Stimulated activated naive CD4-positive, alpha-beta T cell treated with Interleukin-2 at 50 U/mL for 16 hours (primary cell): ENCODE measurements around the gene MAST4.

ENCODE experiments used
- DNase-seq: peaks from one replicate; lab custom pipeline; 2025; lab: John Stamatoyannopoulos, UW

Gene MAST4

DNA sequence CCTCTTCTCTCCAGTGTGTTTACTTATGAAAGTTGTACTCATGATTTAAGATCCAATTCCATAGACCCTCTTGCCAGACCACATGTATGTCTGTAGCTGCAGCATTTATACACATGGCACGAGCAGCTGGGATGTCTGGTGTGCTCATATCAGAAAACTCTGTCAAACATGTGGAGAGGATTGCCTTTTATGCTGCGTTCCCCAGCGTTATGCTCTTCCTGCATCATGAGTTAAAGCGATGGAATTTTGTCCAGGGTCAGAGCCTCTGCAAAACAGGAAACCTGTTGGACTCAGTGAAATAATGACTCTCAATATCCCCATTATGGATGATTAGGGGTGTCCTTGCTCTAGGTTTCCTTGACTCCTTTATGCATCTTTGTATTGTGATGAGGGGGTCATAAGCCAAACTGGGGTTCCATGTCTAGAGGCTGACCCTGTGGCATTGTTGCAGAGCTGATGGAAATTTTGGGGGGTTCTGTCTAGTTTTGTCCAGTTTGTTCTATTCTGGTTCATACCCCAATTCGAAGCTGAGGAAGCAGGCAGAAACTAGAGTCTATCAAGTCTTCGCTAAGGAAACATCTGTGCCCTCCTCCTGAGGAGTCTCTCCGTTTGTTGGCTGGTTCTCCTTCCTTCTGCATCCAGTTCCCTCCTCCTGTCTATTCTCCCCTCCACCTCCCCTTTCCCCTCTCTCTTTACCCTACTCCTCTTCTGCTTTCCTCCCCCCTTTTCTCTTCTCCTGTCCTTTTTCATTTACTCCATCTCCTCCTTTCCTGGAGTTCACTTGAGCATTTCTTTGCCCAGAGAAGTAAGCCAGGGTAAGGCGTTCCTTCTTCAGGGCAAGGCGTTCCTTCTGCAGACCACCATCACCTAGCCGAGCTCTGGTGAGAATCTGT is 252.8 kb downstream of the MAST4 start:
- no peak for DNase-seq

DNA sequence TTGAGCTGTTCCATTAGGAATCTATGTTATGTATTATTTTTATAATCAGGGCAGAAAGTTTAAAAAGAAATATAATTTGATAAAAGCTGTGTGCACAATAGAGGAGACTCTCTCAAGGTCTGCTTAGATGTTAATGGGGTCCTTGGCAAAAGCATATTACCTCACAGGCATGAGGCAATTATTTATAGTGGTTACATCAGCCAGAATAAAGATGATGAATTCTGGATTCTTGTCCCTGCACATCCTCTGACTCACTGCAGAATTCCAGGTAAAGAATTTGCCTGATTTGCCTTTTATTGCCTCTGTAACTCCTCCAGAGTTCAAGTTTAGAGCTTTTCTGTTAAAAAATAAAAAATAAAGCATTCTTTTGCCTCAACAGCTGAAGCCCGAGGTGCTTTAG is 253.6 kb downstream of the MAST4 start:
- DNase-seq = no peak

GRCh38 chr5:66850354-66851075 is 254.3 kb downstream of the MAST4 start:
- DNase-seq = no peak

- no peak for DNase-seq
Measured at GRCh38 chr5:66851306-66851705, 255.1 kb downstream of the MAST4 start.

DNA sequence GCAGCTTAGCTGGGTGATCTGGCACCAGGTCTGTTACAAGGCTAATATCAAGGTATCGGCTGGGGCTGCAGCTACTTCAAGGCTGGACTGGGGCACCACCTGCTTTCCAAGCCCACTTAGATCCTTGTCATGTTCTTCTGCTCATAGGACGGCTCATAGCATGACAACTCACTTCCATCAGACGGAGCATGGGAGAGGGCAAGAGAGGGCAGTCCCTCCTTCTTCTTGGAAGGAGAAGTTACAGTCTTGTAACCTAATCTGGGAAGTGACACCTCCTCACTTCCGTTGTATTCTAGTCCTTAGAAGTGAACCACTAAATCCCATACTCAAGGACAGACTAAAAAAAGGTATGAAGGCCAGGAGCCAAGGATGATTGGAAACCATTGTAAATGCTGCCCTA is 258.2 kb downstream of the MAST4 start:
- DNase-seq = no peak

GRCh38 chr5:66856041-66856805 is 260.0 kb downstream of the MAST4 start:
- DNase-seq = no peak

- DNase-seq = no peak
Measured at GRCh38 chr5:66859526-66859925, 263.3 kb downstream of the MAST4 start.

GRCh38 chr5:66860199-66860975 is 264.2 kb downstream of the MAST4 start:
- DNase-seq = no peak

DNA sequence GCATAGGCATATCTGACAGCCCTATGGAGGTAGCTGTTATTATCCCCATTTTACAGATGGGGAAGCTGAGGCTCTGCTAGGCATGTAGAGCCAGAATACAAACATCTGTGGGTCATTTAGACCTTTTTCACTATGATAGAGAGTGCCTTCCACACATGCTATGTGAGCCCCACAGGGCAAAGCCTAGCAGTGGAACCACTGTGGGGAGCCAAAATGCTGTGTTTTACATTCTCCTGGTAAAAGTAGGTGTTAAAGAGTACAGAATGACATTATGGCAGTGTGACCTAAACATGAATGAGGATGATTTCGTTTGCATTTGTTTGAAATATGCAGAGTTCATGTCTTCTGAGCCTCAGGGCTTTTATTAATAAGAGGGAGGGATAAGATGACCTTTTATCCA is 265.2 kb downstream of the MAST4 start:
- DNase-seq = no peak

DNA sequence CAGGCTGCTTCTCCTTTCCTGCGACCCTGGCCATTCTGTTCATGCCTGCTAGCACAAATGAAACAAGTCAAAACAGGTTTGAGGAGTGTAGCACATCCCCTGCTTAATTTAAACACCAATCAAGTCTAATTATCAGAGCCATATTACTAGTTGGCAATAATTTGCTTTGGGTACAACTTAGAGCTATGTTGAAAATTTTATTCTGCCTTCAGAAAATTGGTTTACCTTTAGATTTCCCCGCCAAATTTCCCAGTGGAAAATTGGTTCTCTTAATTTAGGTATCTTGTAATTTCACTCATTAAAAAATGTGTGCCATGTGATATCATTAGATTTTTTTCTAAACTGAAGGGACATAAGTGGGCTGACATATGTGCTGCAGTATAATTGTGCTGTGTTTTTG is 265.8 kb downstream of the MAST4 start:
- no peak for DNase-seq

DNA sequence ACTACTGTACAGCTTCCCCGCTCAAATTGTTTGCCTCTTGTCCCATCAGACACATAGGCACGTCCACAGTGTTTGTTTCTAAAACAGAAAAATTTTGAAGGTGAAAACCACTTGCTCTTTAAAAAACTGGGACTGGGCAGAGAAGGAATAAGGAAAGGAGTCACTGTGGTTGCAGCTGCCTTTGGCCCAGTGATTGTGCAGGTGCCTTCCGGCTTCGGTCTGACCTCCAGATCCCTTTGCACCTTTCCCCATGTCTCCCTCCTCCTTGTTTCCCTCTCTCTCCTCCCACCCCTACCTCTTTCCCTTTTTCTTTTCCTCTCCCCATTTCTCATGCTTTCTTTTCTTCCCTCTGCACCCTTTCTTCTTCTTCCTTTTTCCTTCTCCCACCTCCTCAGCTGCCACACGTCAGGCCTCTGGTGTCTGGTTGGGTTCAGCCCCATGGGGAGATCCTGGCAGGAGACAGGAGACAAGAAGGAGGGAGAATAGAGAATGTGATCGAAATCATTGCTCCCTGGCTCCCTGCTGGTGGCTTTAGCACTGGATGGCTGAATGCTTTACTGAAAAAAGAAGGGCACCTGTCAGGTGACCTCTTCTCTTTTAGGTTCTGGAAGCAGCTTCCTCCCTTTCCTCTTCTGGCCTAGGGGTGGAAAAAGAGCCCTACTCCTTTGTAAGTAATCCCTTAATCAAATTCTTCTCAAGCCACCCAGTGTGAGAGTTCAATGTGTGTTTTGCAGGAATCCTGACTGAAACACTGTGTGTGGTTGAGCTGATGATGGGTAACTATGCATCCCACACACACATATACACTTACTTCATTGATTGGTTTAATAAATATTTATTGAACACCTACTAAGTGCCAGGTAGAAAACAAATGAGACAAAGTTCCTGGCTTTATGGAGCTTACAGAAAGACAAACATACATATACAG is 267.3 kb downstream of the MAST4 start:
- no peak for DNase-seq

DNA sequence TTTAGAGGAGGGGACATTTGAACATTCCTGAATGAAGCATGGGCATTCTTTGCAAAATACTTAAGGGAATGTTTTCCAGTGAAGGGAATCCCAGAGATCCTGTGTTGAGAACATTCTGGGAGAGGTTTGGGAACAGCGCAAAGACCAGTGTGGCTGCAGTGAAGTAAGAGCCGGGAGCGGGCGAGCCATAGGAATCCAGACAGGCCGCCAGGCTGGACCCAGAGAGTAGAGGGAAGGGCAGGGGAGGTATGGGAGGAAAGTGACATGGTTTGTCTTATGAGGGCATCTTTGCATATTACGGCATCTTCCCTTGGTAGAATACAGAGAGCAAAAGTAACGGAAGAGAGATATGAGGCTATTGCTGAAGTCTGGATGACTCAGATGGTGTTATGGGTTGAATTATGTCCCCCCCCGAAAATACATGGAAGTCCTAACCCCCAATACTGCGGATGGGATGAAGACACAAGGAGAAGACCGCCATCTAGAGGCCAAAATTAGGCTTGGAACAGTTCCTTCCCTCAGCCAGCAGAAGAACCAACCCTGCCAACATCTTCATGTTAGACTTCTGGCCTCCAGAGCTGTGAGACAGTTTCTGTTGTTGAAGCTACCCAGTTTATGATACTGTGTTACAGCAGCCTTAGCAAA is 268.2 kb downstream of the MAST4 start:
- no peak for DNase-seq

DNA sequence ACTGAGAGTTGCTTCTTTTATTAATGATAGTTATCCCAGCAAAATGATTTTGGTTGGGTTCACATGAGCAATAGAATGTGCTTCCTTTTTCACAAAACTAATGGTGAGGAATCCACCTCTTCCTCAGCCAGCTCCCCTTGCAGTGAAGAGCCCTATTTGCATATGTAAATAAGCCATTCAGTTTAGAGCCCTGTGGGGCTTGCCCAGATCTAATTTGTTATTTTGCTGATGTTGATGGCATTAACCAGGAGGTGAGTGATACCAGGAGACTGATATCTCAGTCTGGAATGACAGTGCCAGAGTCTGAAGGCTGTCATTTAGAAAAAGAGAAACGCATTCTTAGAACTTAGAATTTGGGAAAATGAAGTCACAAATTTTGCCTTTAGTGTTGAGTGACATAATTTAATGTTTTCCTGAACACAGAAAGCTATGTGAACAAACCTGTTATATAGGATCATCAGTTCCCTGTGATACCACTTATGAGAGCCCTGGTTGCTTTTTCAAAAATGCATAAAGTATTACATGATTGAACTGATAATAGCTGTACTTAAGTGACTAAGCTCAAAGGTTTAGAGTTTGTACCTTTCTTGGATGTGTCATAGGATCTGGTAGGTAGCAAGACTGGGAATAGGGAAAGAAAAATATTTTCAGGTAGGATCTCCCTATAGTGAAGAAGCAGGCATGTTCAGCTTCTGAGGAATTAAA is 271.6 kb downstream of the MAST4 start:
- DNase-seq = no peak

- DNase-seq = no peak
Measured at GRCh38 chr5:66869347-66869746, 273.2 kb downstream of the MAST4 start.

DNA sequence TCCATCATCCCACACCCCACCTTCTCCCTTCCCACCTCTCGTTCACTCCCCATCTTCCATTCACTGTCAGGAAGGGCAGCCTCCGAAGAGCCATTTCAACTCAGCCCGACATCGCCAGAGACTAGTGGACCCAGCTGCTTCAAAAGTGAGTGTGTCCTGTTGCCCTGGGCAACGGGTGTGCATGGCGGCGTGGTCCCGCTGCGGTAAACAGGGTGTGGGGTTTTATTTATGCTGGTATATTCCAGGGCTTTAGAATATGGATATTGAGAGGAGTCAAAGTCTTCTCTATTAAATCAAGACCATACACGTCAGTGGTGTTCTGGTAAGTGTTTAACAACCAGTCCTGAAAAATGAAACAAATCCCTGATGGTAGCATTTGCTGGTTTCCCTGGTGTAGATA is 274.5 kb downstream of the MAST4 start:
- DNase-seq = no peak

DNA sequence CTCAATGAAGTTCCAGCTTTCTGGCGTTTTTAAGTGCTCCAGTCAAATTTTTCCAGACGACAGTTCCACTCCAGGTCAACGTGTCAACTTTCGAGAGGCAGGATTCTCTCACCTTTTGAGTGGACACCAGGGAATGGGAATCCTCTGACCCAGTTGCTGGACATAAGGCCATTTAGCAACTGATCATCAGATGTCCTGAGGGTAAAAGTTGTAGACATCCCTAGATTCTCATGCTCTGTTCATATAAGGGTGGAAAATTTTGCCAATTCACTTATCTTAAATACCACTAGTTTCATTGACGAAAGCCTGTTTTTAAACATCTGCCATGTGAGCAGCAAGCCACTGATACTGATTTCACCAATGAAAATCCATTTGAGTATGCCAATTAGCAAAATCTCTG is 275.5 kb downstream of the MAST4 start:
- no peak for DNase-seq

DNA sequence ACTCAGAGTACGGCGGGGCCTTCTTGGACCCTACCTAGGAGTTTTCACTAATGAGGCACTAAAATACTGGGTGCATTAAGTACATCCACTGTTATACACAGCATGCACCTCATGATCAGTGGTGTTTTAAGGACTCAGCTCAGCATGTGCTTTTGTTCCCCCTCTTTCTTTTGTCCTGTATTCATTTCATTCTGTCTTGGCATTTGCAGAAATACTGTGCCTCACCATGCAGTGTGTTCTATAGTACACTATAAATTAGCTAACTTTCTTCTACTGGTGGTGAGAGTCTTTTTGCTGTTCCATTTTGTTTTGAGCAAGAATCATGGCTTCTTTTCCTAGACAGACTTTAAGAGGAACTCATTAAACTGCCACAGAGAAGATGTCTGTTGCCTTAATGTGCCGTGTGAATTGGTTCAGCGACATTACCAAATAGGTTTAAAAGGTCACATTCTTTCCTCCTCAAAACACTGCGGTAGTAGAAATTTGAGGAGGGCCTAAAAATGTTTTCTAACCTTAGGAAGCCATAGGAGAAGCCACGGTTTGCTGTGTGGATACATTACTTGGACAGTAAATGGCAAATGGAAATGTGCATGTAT is 276.6 kb downstream of the MAST4 start:
- no peak for DNase-seq

- no peak for DNase-seq
Measured at GRCh38 chr5:66874004-66874403, 277.8 kb downstream of the MAST4 start.

GRCh38 chr5:66875315-66875714 is 279.1 kb downstream of the MAST4 start:
- no peak for DNase-seq
